GM19025 (cell line): ENCODE measurements around the gene NOVA2.
A peak's percentile ranks its signal among the peaks of the same experiment; 100 is the strongest.

Source experiments
- ATAC-seq: cut with Tn5 transposase; IDR thresholded peaks from one replicate; pipeline ENCODE4 v1.9.1; 2021; ENCODE audit warnings: mild to moderate bottlenecking, low read depth, moderate library complexity; ENCODE audit not compliant: unreplicated experiment

The NOVA2 gene

GRCh38 chr19:46002678-46003275 is 29.1 kb upstream of the NOVA2 start:
- no peak for ATAC-seq

GRCh38 chr19:46000491-46001246 is 27.0 kb upstream of the NOVA2 start:
- ATAC-seq, result no peak

GRCh38 chr19:45999653-46000121 is 26.0 kb upstream of the NOVA2 start:
- ATAC-seq, result no peak

- ATAC-seq, result no peak
Observed at GRCh38 chr19:45998834-45999233, 25.2 kb upstream of the NOVA2 start.

- ATAC-seq, result no peak
Observed at GRCh38 chr19:45996933-45997332, 23.3 kb upstream of the NOVA2 start.

GRCh38 chr19:45995715-45996385 is 22.2 kb upstream of the NOVA2 start:
- no peak for ATAC-seq

GRCh38 chr19:45994998-45995714 is 21.5 kb upstream of the NOVA2 start, which contains the start of gene CCDC61:
Gene CCDC61 (plus strand): TSS chr19:45995467. CDS start chr19:46003019, 7,552 bp downstream.
- peak; percentile 99 for ATAC-seq

GRCh38 chr19:45994456-45994997 is 20.9 kb upstream of the NOVA2 start:
- ATAC-seq, result no peak

- ATAC-seq, result no peak
Observed at GRCh38 chr19:45990113-45990728, 16.6 kb upstream of the NOVA2 start.

- no peak for ATAC-seq
Observed at GRCh38 chr19:45985321-45985720, 11.7 kb upstream of the NOVA2 start.

GRCh38 chr19:45981350-45981749 is 7.7 kb upstream of the NOVA2 start:
- ATAC-seq, result no peak

GRCh38 chr19:45978156-45978555 is 4.5 kb upstream of the NOVA2 start:
- ATAC-seq, result no peak

GRCh38 chr19:45976178-45976577 is 2.5 kb upstream of the NOVA2 start:
- no peak for ATAC-seq

- no peak for ATAC-seq
Observed at GRCh38 chr19:45975306-45976070, 1.8 kb upstream of the NOVA2 start.

GRCh38 chr19:45972947-45973540 is 621 bp downstream of the NOVA2 start:
- no peak for ATAC-seq

- no peak for ATAC-seq
Observed at GRCh38 chr19:45972081-45972946, 1.4 kb downstream of the NOVA2 start.

GRCh38 chr19:45971260-45971902 is 2.3 kb downstream of the NOVA2 start:
- no peak for ATAC-seq

- ATAC-seq, result no peak
Observed at GRCh38 chr19:45969676-45970075, 4.0 kb downstream of the NOVA2 start.
